Erythroblast (primary cell): ENCODE data around the gene GABBR2.

ENCODE experiments used
- GATA1 ChIP-seq: IDR thresholded peaks from 2 replicates; pipeline ENCODE4 v1.6.1; 2011; ENCODE audit warnings: low read depth, mild to moderate bottlenecking, control low read depth, low read length, moderate library complexity
- POLR2A ChIP-seq: IDR thresholded peaks from 2 replicates; pipeline ENCODE4 v1.6.1; 2011; ENCODE audit warnings: mild to moderate bottlenecking, low read length

GRCh38 chr9:98594546-98595160 lies 114.1 kb downstream of the GABBR2 start:
- TF ChIP-seq POLR2A: no peak
- TF ChIP-seq GATA1: no peak
